HT-29 (cell line): ENCODE data around the gene HENMT1. TPM values are rescaled to one million over a fixed set of nuclear protein-coding genes. Genes with fewer than 3 reads are reported as not detected.

Experiments
- DNase-seq: peaks from one replicate; pipeline ENCODE4 v3.0.0-alpha.2; 2015; ENCODE audit warnings: low spot score
- total RNA-seq: library from RNA; depleted of rRNA; stranded (reverse); fragments of >200 nt; shearing (Covaris generic); gene quantifications from 2 replicates; pipeline ENCODE4 v1.2.3, GENCODE V29; 2014; rRNA removed

The HENMT1 gene
- total RNA-seq, 1 experiment from 2014 or later, result 15.1 TPM

DNA sequence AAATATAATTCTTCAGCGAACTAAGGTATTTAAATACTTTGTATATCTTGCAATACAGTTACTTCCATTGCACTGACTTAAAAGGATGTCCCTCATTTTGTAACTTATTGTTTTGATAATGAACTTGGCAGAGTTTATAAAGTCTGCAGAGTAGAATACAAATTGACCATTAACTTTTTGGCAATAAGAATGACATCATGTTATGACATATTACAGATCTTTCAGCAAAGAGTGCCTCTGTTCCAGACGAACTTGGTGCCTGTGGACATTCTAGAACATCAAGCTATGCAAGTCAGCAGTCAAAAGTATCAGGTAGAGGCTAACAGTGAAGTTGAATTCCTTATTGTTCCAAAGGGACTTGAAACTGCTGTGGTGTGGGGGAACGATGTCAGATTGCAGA, 32.9 kb downstream of the HENMT1 start:
- no peak for DNase-seq

DNA sequence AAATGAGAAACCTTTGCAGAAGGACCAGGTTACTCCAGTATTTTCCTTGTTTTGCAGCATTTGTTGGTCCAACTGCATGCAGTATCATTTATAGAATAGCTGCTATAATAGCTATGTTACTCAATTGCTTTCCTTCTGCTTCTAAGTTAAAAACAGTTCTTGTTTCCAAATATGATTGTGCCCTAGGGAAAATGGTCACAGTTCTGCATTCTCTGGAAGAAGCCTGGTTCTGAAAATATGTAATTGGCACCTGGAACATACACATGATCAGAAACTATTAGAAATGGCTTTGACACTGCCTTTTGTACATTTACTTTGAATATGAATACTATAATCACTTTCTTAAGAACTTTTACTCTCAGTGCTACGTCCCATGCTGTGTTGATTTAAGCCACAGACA, 33.6 kb downstream of the HENMT1 start:
- DNase-seq, result no peak

DNA sequence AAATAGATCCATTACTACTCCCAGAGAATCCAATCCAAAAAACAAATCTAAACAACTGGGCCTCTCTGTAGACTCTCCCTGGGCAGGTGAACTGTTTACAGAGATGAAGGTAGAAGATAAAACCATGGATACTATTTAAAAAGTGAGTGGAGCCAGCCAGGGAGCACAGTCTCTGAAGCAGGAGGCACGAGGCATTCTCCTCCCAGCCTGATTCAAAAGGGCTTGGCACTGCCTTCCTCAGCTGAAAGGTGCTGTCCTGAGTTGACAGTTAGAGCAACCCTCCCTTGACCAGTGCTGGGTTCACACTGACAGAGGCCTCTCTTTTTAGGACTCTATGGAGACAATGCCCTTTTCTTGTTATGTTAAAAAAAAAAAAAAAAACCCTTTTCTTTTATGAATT, 36.8 kb downstream of the HENMT1 start:
- no peak for DNase-seq

DNA sequence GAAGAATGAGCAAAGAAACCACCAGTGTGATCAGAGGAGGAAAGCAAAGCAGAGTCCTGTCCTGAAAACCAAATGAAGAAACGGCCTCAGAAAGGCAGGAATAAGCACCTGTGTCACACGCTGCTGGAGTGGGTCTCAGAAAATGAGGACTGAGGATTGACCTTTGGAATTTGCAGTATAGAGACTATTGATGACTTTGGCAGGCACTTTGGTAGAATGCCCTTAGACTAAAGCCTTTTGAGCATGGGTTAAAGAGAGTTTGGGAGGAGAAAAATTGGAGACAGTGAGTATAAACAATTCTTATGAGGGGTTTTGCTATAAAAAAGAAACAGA, 43.2 kb downstream of the HENMT1 start:
- DNase-seq, result no peak

DNA sequence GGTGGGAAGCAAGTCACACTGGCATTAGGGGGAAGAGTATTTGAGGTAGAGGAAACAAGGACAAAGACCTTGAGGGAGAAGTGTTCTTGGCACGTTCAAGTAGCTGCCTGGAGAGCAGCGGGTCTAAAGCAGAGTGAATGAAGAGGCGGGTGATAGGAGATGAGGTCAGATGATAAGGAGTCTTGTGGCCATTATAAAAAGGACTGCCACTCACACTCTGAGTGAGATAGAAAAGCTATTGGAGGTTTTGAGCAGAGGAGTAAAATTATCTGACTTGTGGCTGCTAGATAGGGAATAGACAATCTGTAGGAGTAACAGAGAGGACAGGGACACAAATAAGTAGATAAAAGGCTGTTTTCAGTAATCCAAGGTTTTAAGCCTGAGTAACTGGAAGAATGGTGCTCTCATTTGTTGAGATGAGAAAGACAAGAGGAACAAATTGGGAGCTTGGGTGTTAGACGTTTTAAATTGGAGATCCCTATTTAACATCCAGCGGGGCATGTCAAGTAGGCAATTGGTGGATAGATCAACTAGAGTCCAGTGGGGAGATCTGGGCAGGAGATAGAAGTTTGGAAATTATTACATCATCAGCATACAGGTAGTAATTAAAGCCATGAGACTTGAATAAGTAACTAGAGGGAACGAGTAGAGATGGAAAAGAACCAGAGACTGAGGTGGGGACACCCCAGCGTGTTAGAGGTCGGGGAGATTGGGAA, 43.7 kb downstream of the HENMT1 start:
- no peak for DNase-seq

DNA sequence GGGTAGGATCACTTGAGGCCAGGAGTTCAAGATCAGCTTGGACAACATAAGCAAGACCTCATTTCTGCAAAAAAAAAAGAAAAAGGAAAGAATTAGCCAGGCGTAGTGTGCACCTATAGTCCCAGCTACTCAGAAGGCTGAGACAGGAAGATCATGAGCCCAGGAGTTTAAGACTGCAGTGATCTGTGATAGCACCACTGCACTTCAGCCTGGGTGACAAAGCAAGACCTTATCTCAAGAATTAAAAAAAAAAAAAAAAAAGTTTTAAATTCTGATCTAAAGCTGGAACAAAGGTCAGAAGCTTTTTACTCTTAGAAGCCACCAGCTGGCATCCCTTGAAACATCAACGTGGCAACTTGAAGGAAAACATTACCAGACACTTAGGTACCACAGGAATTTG, 45.3 kb downstream of the HENMT1 start:
- DNase-seq, result no peak

DNA sequence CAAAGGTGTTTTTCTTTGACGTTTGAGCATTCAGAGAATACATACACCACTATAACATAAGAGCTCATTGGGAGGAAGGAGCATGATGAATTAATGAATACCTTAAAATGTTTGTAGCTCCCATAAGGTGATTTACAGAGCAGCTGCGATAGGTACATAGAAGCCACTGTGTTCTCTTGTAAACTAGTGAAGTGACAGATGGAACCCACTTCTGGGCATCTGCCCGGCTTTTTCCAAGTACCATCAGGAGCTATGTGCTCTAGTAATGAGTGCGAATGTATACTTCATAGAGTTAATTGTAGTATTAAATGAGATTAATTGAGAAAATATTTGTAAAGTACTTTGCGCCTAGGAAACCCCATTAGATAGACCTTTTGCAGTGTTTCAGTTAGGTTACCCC, 48.4 kb downstream of the HENMT1 start:
- no peak for DNase-seq

DNA sequence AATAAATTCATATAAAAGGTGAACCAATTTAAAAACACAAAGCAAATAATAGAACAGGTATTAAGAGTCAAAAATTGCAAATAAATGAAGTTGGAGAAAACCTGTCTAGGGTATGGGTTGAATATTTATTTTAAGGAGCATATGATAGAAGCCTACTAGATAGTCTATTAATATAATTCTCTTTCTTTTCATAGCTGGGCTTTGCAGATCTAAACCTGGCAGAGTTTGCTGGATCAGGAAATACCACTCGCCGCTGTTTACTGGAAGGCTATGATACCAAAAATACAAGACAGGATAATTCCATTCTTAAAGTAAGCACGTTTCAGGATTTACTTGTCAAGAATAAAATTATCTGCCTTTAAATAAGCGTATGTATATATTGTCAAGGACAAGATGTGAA, 48.9 kb downstream of the HENMT1 start:
- DNase-seq, result no peak

DNA sequence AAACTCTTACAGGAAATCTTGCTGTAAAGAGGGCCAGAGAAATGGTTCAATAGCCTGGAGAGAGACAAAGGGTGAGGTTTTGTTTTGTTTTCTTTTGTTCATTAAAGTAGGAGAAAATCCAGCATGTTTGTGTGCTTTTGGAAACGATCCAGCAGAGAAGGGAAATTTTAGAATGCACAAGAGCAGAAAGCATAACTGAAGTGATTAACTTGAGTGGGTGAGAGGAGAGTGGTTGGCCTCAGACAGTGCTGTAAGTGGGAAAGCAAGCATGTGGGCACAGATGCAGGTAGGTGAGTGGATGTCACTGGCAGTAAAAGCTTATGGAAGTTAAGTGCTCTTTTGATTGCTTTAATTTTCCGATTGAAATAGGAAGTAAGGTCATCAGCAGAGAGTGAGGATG, 50.8 kb downstream of the HENMT1 start:
- DNase-seq, result no peak

DNA sequence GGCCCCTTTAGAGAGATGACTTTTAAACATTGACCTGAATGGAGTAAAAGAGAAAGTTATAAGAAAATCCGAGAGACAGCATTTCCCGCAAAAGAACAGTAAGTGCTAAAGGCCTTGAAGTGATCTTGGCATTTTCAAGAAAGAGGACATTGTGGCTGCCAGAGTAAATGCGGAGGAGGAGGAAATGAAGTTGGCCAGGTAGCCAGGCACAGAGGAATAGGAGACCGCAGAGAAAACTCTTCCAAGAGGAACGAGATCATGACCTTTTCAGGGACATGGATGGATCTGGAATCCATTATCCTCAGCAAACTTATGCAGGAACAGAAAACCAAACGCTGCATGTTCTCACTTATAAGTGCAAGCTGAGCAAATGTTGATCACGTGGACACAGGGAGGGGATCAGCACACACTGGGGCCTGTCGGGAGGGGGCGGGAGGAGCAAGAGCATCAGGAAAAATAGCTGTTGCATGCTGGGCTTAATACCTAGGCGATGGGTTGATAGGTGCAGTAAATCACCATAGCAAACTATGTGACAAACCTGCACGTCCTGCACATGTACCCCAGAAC, 51.3 kb downstream of the HENMT1 start:
- DNase-seq, result no peak

DNA sequence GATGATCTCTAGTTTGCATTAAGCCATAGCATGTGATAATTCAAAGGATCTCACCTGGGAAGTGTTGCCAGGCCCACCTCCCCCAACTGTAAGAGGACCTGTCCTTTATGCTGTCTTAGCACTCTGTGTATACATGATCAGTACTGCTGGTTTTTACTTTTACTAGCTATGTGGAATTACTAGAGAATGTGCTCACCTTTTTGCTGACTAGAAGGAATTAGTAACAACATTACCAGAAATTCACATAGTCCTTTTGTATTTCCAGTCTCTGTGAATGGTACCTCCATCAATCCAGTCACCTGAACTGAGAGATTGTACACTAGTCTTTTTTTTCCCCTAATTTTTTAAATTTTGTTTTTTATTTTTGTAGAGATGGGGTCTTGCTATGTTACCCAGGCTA, 54.4 kb downstream of the HENMT1 start:
- no peak for DNase-seq

DNA sequence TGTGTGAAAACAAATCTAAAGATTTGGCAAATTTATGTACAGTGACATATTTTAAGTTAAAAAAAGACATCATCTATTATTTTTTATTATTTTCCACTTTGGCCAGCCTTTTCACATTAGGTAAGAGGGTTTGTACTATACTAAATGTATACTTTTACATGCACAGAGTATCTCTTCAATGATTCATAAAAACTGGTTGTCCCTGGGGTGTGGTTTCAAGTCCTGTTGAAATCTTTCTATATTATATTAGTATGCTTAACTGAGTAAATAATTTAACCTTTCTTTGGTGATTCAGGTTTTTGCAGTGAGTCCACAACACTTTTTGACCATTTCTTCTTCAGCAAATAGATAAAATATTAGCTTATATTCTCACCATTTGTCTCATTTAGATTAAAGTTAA, 55.3 kb downstream of the HENMT1 start:
- DNase-seq, result no peak

DNA sequence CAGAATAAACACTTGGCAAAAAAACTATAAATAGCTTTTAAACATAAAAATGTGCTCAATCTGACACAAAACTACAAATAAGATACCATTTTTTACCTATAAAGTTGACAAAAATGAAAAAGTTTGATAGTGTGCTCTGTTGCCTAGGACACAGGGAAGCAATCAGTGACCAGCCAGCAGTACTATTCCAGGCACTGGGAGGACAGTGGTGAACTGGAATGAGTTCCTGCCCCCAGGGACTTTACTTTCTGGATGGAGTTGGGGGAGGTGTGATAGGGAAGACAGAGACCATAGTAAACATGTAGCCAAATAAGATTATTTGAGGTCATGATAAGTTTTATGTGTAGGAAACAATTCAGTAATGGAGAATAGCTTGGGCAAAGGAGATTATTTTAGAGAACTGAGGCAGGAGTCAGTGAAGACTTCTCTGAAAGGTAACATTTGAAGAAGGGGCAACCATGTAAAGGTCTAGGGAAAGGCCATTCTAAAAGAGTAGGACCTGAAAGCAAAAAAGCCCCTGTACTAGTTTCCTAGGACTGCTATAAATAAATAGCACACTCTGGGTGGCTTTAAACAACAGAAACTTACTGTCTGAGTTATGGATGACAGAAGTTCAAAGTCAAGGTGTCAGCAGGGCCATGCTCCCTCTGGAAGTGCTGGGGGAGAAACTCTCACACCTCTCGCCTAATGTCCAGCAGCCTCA, 59.0 kb downstream of the HENMT1 start:
- DNase-seq, result no peak

DNA sequence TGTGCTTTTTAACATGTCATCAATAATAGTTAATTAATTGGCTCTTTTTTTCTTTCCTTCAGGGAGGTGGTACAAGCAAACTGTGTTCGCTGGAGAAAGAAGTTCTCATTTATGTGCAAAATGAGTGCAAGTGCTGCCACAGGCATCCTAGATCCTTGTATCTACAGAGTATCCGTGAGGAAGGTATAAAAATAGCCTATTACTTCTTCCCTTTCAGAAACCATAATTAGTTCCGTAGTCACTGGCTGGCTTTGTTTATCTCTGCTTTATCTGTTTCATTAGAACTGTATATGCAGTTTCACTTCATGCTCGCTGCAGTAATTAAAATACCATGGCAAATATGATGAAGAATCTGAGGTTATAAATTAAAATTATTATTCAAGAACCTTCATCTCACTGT, 60.4 kb downstream of the HENMT1 start:
- DNase-seq, result no peak

DNA sequence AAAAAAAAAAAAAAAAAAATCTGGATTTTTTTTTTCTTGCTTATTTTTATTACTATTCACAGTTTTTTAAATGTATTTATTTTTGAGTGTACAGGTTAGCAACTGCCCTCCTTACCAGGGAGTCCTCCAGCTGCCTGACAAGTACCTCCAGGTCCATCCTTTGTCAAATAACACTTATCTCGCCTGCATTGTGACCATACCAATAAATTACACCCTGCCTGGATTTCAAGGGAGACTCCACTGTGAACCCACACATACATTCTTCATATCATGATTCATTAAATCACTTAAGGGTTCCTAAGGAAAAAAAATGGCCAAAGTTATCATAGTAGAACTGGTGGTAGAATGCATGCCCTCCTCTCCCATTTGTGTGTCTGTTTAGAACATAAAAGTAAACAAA, 62.6 kb downstream of the HENMT1 start:
- no peak for DNase-seq

Other genes starting within 250 kb of the HENMT1 start
- not detected in 2 replicates for gene NBPF6, start 210.8 kb downstream of the HENMT1 start, total RNA-seq
- 2.1 and 3.1 TPM in 2 replicates for gene EEIG2, start 101.0 kb downstream of the HENMT1 start, total RNA-seq
- 28.2 and 30.0 TPM in 2 replicates for gene PRPF38B, start 31.2 kb upstream of the HENMT1 start, total RNA-seq
- not detected in 2 replicates for gene FNDC7, start 51.8 kb upstream of the HENMT1 start, total RNA-seq
- gene STXBP3, start 85.6 kb upstream of the HENMT1 start, total RNA-seq, result 10.1 and 14.0 TPM in 2 replicates
- gene AKNAD1, start 196.0 kb upstream of the HENMT1 start, total RNA-seq, result 0.64 TPM in 1 of 2 replicates, not detected in the other
- 47.5 and 49.7 TPM in 2 replicates for gene GPSM2, start 215.9 kb upstream of the HENMT1 start, total RNA-seq